Activated CD4-positive, alpha-beta T cell treated with anti-CD3 and anti-CD28 coated beads, Interleukin-2, amount 50 U/mL, for 1 hour (primary cell): ENCODE data around the gene TOP2A.
A peak's percentile ranks its signal among the peaks of the same experiment; 100 is the strongest.

Experiments used
- DNase-seq: peaks from one replicate; pipeline ENCODE4 v3.0.0-alpha.2; 2020

The TOP2A gene

DNA sequence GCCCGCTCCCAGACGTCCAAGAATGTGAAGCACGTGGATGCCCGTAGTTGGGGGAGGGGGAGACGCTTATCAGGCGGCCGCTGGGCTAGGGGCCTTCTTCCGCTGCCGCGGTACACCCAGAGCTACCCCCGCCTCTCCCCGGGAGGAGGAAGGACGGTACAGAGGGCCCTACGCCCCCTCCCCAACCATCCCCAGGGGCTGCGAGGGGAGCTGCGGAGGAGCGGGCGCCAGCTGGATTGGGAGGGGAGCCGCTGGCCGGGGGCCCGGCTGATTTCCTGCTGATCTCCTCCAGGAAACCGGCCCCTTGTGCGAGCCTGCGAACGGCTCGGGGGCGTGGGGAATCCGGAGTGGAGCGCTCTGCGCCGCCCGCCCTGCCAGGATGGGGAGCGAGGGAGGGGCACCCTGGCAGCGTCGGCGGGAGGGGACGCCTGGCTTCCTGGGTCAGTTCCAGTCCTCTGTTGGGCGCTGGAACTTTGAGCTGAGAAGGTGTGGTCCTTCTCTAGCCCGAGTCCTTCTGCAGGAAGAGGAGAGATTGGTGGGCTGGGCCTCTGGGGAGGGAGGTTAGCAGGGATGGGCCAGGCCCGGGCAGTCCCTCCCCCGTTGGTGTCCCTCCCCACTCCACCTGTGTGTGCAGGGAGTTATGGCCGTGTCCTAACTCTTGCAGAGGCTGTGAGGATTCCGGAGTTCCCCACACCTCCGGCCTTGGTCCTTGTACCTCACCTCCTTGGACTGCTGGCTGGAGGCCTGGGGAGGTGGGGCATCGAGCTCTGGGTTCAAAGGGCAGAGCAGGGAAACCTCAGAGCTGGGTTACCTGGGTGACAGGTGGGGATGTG, 72.3 kb downstream of the TOP2A start:
- peak; percentile 40 for DNase-seq

DNA sequence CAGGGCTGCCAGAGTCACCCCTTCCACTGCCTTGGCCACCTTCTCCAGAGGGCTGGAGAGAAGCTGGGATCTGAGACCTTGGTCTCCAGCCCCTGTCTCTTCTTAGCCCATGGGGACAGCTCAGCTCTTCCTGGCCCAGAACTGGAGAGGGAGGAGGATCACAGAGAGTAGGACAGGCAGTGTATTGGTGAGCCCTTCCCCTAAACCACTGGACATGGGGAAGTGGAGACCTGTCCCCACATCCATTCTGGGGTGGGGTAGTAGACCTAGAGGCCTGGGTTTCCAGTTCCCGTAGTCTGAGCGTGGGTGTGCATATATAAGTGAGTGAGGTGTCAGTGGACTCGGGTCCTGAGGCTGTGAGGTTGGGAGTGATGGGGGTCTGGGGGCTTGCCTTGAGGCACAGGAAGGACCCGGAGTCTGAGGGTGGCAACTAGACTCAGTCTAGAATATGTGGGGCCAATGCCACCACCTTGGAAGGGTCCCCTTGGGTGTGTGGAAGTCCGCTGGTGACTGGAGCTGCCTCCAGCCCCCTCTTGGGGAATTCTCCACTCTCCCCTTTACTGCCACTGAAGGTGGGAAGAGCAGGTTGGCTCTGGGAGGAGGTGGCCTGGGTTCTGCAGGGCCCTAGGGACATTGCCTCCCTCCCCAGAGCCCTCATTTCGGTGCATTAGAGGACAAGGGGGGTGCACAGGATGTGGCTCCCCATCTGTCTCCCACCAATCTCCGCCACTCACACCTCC, 73.1 kb downstream of the TOP2A start:
- DNase-seq, result no peak

DNA sequence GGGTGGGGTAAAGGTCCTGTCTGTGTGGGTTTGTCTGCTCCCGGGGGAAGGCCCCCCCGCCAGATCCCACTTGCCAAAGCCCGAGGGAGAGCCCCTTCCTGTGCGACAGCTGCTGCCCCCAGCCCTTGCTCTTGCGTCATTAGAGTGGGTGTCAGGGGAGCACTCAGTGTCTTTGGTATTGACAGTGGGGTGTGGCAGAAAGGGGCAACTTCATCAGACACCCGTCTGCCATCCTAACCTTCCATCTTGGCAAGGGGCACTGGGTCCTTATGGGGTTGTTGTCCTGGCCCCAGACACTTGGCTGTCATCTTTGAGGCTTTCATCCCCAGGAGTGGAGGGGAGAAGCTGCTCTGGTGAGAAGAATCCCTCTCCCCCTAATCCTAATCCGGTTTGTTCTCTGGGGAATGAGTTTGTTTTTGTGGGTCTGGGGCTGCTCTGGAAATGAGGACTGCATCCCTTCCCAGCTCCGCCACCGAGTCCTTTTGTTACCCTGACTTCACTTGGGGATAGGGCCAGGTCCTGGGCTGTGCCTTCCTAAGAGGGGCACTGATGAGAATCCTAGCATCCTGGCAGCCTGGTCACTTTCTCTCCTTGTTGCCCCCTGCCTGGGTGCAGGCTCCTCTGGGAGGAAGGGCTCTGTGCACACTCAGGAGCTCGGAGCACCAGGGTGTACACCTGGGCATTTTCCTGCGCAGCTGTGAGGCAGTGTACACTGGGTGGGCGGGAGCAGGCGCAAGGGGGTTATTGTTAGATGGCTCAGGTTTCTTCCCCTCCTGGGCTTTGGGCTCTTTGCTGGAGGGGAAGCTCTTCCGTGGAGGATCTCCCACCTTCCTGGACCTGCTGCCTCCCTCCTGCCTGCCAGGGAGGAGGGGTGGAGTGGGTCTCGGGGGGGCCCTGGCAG, 74.2 kb downstream of the TOP2A start:
- no peak for DNase-seq

DNA sequence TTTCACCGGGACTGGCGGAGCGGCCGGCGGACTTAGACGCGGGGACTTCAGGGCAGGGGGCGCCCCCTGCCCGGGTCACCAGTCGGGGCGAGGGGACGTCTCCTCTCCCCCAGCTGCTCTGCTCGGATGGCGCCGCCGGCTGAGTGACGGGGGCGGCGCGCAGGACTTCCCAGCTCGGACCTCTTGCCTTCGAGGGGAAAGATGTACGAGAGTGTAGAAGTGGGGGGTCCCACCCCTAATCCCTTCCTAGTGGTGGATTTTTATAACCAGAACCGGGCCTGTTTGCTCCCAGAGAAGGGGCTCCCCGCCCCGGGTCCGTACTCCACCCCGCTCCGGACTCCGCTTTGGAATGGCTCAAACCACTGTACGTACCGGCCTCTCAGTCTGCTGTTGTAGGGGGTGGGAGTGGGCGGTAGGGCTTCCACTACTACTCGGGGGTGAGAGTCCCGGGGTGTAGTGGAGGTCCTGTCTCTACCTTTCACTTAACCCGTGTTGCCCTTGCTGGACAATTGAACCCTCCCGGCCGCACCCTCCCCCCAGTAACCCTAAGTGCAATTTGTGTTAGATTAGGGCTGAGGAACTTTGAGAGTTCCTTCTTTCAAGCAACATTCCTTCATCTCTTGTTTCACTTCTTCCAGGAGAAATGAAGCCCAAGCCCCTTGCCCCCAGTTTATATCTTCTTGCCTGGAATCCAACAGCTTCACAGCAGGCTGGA, 75.0 kb downstream of the TOP2A start:
- DNase-seq, result no peak

DNA sequence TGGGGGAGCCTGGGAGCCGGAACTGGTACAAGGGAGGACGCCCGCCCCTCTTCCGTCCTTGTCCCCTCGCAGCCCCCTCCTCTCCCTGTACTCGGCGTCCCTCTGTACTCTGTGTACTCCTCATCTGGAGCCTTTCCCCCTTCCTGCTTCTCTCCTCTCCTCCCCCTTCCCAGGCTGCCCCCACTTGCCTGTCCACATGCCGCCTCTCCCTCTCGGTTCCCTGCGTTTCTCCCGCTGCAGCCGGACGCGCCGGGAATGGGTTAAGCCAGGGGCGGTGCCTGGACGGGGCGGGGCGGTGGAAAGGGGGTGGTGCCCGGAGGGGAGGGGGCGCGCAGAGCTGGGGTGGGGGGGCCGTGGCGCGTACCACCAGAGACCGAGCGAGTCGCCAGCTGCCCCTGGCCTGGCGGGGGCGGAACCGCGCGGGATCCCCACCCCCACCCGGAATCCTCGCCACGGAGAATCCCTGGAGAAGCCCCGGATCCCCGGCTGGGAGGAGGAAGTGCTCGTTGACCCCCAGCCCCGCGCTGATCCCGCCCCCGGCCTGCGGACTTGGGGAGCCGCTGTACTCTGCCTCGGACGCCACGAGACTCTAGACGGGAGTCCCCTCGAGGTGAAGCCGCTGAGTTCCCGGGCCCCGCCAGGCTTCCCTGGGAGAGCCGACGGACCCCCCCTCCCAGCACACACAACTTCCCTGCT, 75.7 kb downstream of the TOP2A start:
- peak; percentile 46 for DNase-seq

DNA sequence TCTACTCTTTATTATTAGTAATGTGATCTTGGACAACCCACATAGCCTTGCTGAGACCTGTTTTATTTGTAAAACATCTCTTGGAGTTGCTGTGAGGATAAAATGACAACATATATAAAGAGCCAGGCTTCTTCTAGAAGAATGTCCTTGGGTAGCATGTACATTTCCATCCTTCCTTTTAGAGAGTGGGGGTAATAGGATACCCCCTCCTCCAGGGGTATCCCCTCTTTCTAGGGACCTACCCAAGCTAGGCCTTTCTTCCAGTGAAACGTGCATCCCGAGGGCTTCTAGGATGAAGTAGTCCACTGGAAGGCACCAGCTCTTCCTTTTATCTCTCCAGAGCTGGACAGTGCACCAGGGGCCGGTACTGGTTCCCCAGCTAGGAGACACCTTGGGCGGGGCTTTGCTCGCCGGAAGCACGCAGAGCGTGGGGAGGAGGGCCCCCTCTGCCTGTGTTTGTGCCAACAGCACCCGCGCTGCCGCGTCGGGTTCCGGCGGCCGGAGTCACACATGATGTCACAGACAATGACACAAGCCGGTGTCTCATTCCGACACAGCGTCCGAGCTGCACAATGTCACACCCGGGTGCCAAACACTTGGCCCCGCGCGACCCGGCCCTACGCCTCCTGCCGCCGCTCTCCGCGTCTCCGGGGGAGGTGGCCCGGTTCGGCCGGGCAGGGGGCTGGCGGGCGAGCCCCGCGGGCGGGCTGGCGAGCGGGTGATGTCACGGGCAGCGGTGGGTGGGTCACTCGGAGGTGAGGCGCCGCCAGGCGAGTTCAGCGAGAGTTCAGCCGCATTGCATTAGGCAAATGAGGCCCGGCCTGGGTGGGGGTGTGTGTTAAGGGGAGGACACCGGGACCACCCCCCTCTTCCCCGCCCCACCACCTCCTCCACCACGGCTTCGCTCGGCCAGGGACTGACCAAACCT, 76.6 kb downstream of the TOP2A start:
- DNase-seq, result peak; percentile 91

DNA sequence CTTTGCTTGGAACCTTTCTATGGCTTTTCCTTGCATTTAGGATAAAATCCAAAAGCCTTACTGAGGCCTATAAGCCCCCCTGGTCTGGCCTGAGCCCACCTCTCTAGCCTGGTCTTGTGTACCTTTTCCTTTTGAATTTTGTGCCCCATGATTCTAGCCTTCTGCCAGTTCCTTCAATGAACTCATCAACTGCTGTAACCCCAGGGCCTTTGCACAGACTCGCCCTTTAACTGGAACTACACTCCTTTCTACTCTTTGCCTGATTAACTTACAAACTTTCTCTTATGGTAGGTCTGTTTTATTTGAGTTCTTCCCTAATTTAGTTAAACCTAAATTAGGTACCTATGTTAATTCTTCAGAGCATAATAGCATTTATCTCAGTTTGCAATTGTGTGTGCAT, 77.4 kb downstream of the TOP2A start:
- DNase-seq, result no peak

DNA sequence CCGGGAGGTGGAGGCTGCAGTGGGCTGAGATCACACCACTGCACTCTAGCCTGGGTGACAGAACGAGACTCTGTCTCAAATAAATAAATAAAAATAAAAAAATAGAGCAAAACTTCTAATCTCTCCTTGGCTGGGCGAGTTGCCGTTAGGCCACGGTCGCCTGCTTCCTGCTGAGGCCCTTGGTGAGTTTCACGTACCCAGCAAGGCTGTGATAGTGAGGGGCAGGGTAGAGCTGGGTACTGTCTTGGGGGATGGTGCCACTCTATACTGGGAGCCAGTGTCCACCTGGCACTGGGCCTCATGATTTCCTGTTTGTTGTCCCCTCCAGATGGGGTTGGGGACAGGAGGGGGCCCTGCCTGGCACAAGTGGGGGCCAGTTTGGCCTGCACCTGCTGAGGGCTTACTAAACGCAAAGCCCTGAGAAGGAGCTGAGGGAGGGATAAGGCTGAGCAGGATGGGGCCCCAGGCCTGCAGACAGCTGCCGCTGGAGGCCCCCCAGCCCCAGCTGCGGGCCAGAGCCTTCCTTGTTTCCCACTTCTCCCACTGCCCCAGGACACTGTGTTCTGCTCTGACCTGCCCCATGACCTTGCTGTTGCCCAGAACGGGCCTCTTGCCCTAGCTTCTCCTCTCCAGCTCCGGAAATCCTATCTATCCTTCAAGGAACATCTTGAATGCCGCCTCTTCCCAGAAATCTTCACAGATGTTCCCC, 78.6 kb downstream of the TOP2A start:
- DNase-seq, result no peak
